ENCODE measurements around the gene NT5C3A.
"Not testable (repeated sequence)": the region's sequence is repeated elsewhere in the genome, so short reads cannot be mapped to it uniquely, and the experiment has no call there.

Gene NT5C3A

GRCh38 chr7:33003111-33003510, 59.5 kb downstream of the NT5C3A start:
- H3K27me3 ChIP-seq (ENCODE audit: control insufficient read depth in 1 of 2, insufficient read depth in 2 of 2, low read length in 2 of 2); H3K27ac ChIP-seq (ENCODE audit: low read length); H3K36me3 ChIP-seq (ENCODE audit: control insufficient read depth in 2 of 2, insufficient read depth in 2 of 2, low read length in 2 of 2); H3K4me1 ChIP-seq (ENCODE audit: control insufficient read depth, insufficient read depth, low read length); H3K9me3 ChIP-seq (ENCODE audit: control insufficient read depth in 2 of 2, low read length in 2 of 2); H3K9ac ChIP-seq (ENCODE audit: low read length in 2 of 2); H3K4me3 ChIP-seq (ENCODE audit: low read length in 2 of 2): not testable (repeated sequence)

GRCh38 chr7:32999380-32999779, 63.2 kb downstream of the NT5C3A start:
- H3K27me3 ChIP-seq (ENCODE audit: control insufficient read depth in 1 of 2, insufficient read depth in 2 of 2, low read length in 2 of 2); H3K4me3 ChIP-seq (ENCODE audit: low read length in 2 of 2); H3K27ac ChIP-seq (ENCODE audit: low read length); H3K9me3 ChIP-seq (ENCODE audit: control insufficient read depth in 2 of 2, low read length in 2 of 2); H3K36me3 ChIP-seq (ENCODE audit: control insufficient read depth in 2 of 2, insufficient read depth in 2 of 2, low read length in 2 of 2); H3K4me1 ChIP-seq (ENCODE audit: control insufficient read depth, insufficient read depth, low read length); H3K9ac ChIP-seq (ENCODE audit: low read length in 2 of 2): not testable (repeated sequence)

GRCh38 chr7:32998361-32999171, 64.0 kb downstream of the NT5C3A start:
- H3K4me1 ChIP-seq (ENCODE audit: control insufficient read depth, insufficient read depth, low read length); H3K9me3 ChIP-seq (ENCODE audit: control insufficient read depth in 2 of 2, low read length in 2 of 2); H3K27ac ChIP-seq (ENCODE audit: low read length); H3K27me3 ChIP-seq (ENCODE audit: control insufficient read depth in 1 of 2, insufficient read depth in 2 of 2, low read length in 2 of 2); H3K36me3 ChIP-seq (ENCODE audit: control insufficient read depth in 2 of 2, insufficient read depth in 2 of 2, low read length in 2 of 2); H3K9ac ChIP-seq (ENCODE audit: low read length in 2 of 2): not testable (repeated sequence)
- peak overlapping the region; percentile 25 to 52 for H3K4me3 ChIP-seq (ENCODE audit: low read length in 2 of 2)

- not testable (repeated sequence) for H3K27ac ChIP-seq (ENCODE audit: low read length); H3K4me1 ChIP-seq (ENCODE audit: control insufficient read depth, insufficient read depth, low read length); H3K27me3 ChIP-seq (ENCODE audit: control insufficient read depth in 1 of 2, insufficient read depth in 2 of 2, low read length in 2 of 2); H3K36me3 ChIP-seq (ENCODE audit: control insufficient read depth in 2 of 2, insufficient read depth in 2 of 2, low read length in 2 of 2); H3K9me3 ChIP-seq (ENCODE audit: control insufficient read depth in 2 of 2, low read length in 2 of 2)
- Histone ChIP-seq H3K9ac (ENCODE audit: low read length in 2 of 2) (peak overlapping the region in 1 of 2 donors; percentile 33), H3K4me3 (ENCODE audit: low read length in 2 of 2) (peak overlapping the region in 1 of 2 donors; percentile 52)
Measured at GRCh38 chr7:32997956-32998355, 64.6 kb downstream of the NT5C3A start.

GRCh38 chr7:32992750-32993149, 69.8 kb downstream of the NT5C3A start:
- H3K27me3 ChIP-seq (ENCODE audit: control insufficient read depth in 1 of 2, insufficient read depth in 2 of 2, low read length in 2 of 2), result not testable (repeated sequence)

GRCh38 chr7:32991975-32992700, 70.4 kb downstream of the NT5C3A start:
- not testable (repeated sequence) for H3K9ac ChIP-seq (ENCODE audit: low read length in 2 of 2); H3K4me3 ChIP-seq (ENCODE audit: low read length in 2 of 2); H3K27ac ChIP-seq (ENCODE audit: low read length)

More at GRCh38 chr7:32992750-32993149, 69.8 kb downstream of the NT5C3A start:
- not testable (repeated sequence) for H3K27ac ChIP-seq (ENCODE audit: low read length); H3K9me3 ChIP-seq (ENCODE audit: control insufficient read depth in 2 of 2, low read length in 2 of 2); H3K9ac ChIP-seq (ENCODE audit: low read length in 2 of 2); H3K4me3 ChIP-seq (ENCODE audit: low read length in 2 of 2); H3K36me3 ChIP-seq (ENCODE audit: control insufficient read depth in 2 of 2, insufficient read depth in 2 of 2, low read length in 2 of 2); H3K4me1 ChIP-seq (ENCODE audit: control insufficient read depth, insufficient read depth, low read length)

GRCh38 chr7:32991068-32991585, 71.4 kb downstream of the NT5C3A start:
- not testable (repeated sequence) for H3K9ac ChIP-seq (ENCODE audit: low read length in 2 of 2); H3K4me1 ChIP-seq (ENCODE audit: control insufficient read depth, insufficient read depth, low read length); H3K27me3 ChIP-seq (ENCODE audit: control insufficient read depth in 1 of 2, insufficient read depth in 2 of 2, low read length in 2 of 2); H3K27ac ChIP-seq (ENCODE audit: low read length); H3K4me3 ChIP-seq (ENCODE audit: low read length in 2 of 2); H3K36me3 ChIP-seq (ENCODE audit: control insufficient read depth in 2 of 2, insufficient read depth in 2 of 2, low read length in 2 of 2); H3K9me3 ChIP-seq (ENCODE audit: control insufficient read depth in 2 of 2, low read length in 2 of 2)

More at GRCh38 chr7:32991975-32992700, 70.4 kb downstream of the NT5C3A start:
- not testable (repeated sequence) for H3K9me3 ChIP-seq (ENCODE audit: control insufficient read depth in 2 of 2, low read length in 2 of 2); H3K36me3 ChIP-seq (ENCODE audit: control insufficient read depth in 2 of 2, insufficient read depth in 2 of 2, low read length in 2 of 2); H3K4me1 ChIP-seq (ENCODE audit: control insufficient read depth, insufficient read depth, low read length); H3K27me3 ChIP-seq (ENCODE audit: control insufficient read depth in 1 of 2, insufficient read depth in 2 of 2, low read length in 2 of 2)

- H3K4me1 ChIP-seq (ENCODE audit: control insufficient read depth, insufficient read depth, low read length); H3K27ac ChIP-seq (ENCODE audit: low read length); H3K9me3 ChIP-seq (ENCODE audit: control insufficient read depth in 2 of 2, low read length in 2 of 2); H3K9ac ChIP-seq (ENCODE audit: low read length in 2 of 2); H3K27me3 ChIP-seq (ENCODE audit: control insufficient read depth in 1 of 2, insufficient read depth in 2 of 2, low read length in 2 of 2); H3K4me3 ChIP-seq (ENCODE audit: low read length in 2 of 2); H3K36me3 ChIP-seq (ENCODE audit: control insufficient read depth in 2 of 2, insufficient read depth in 2 of 2, low read length in 2 of 2): not testable (repeated sequence)
Measured at GRCh38 chr7:32988148-32988547, 74.4 kb downstream of the NT5C3A start.

GRCh38 chr7:32979902-32980301, 82.7 kb downstream of the NT5C3A start:
- not testable (repeated sequence) for H3K36me3 ChIP-seq (ENCODE audit: control insufficient read depth in 2 of 2, insufficient read depth in 2 of 2, low read length in 2 of 2); H3K9me3 ChIP-seq (ENCODE audit: control insufficient read depth in 2 of 2, low read length in 2 of 2); H3K27me3 ChIP-seq (ENCODE audit: control insufficient read depth in 1 of 2, insufficient read depth in 2 of 2, low read length in 2 of 2); H3K4me1 ChIP-seq (ENCODE audit: control insufficient read depth, insufficient read depth, low read length); H3K4me3 ChIP-seq (ENCODE audit: low read length in 2 of 2); H3K27ac ChIP-seq (ENCODE audit: low read length); H3K9ac ChIP-seq (ENCODE audit: low read length in 2 of 2)

- not testable (repeated sequence) for H3K9me3 ChIP-seq (ENCODE audit: control insufficient read depth in 2 of 2, low read length in 2 of 2); H3K4me3 ChIP-seq (ENCODE audit: low read length in 2 of 2); H3K27me3 ChIP-seq (ENCODE audit: control insufficient read depth in 1 of 2, insufficient read depth in 2 of 2, low read length in 2 of 2); H3K9ac ChIP-seq (ENCODE audit: low read length in 2 of 2); H3K4me1 ChIP-seq (ENCODE audit: control insufficient read depth, insufficient read depth, low read length); H3K36me3 ChIP-seq (ENCODE audit: control insufficient read depth in 2 of 2, insufficient read depth in 2 of 2, low read length in 2 of 2); H3K27ac ChIP-seq (ENCODE audit: low read length)
Measured at GRCh38 chr7:32979246-32979645, 83.3 kb downstream of the NT5C3A start.

GRCh38 chr7:32977159-32977558, 85.4 kb downstream of the NT5C3A start:
- not testable (repeated sequence) for H3K36me3 ChIP-seq (ENCODE audit: control insufficient read depth in 2 of 2, insufficient read depth in 2 of 2, low read length in 2 of 2); H3K27me3 ChIP-seq (ENCODE audit: control insufficient read depth in 1 of 2, insufficient read depth in 2 of 2, low read length in 2 of 2); H3K4me1 ChIP-seq (ENCODE audit: control insufficient read depth, insufficient read depth, low read length); H3K9me3 ChIP-seq (ENCODE audit: control insufficient read depth in 2 of 2, low read length in 2 of 2); H3K9ac ChIP-seq (ENCODE audit: low read length in 2 of 2); H3K4me3 ChIP-seq (ENCODE audit: low read length in 2 of 2); H3K27ac ChIP-seq (ENCODE audit: low read length)

Measured in stomach smooth muscle (tissue), 2 donors.